HG02943 (cell line): ENCODE data around the gene CHURC1.

Experiments used
- ATAC-seq: cut with Tn5 transposase; IDR thresholded peaks from one replicate; pipeline ENCODE4 v1.9.1; 2021; ENCODE audit warnings: mild to moderate bottlenecking, low read depth, moderate library complexity; ENCODE audit not compliant: unreplicated experiment

Gene CHURC1

DNA sequence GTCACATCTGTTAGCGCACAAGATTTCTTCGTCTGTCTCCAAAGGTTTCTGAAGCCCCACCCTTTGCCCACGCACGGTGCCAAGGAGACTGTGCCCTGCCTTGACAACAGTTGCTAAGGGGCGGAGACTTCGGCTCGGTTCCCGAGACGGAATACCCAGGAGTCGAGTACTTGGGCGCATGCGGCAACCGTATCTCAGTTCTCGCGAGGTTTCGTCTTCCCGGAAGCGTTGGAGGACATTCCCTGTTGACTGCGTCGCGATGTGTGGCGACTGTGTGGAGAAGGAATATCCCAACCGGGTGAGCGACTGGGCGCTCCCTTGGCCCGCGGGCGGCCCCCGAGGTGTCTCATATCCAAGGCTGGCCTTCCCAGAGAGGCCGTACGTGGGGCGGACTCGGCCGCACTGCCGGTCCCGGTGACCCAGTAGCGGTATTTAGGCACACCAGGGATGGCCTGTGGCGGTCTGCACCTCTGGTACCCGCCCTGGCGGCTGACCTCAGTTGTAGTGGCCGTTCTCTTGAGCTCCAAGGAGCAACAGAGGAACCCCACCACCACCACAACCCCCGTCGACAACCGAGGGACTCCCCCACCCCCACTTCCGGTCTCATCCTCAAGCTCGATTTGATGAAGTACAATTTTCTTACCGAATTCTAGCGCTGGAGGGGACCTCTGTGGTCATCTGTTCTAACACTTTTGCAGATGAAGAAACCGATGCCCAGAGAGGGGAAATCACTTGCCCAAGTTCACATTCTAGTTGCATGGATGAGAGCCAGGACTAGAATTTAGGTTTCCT, at the start of gene CHURC1:
TSS of gene CHURC1 (plus strand) at position 219 of the 792 bp plus-strand sequence. CDS start at position 260, 41 bp downstream.
- ATAC-seq = peak; percentile 97

DNA sequence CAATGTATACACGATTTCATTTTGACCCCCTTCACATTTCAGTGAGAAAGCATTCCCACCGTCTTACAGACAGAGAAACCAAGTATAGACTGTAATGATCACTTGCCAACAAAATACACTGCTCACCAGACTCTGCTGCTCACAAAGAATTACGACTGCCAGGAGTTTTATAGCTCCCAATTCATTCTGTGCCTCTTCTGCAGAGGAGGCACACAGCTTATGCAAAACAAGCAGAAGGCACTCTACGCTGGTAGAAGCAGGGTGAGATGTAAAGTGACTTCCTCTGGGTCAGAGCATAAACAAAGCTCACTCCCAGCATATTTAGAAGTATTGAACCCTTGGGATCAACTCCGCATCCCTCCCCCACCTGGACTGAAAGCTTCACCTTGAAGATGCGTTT, 49.1 kb upstream of the CHURC1 start:
- no peak for ATAC-seq

DNA sequence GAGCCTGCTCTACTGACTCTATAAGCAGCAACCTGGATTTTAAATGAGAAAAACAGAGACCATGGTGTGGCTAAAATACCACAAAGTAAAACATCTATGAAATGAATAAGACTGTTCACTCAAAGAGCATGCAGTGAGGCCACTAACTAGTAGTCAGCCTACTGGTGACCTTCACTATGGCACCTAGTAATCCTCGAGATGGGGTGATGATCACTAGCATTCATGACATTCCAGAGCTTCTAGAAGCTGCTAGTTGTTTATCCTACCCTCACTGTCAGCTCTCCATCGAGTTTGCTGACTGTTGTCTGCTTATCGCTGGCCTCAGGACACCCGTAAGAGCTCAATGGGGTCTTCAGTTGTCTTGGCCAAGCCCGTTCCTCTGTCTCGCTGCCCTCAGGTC, 48.3 kb upstream of the CHURC1 start:
- ATAC-seq = no peak

DNA sequence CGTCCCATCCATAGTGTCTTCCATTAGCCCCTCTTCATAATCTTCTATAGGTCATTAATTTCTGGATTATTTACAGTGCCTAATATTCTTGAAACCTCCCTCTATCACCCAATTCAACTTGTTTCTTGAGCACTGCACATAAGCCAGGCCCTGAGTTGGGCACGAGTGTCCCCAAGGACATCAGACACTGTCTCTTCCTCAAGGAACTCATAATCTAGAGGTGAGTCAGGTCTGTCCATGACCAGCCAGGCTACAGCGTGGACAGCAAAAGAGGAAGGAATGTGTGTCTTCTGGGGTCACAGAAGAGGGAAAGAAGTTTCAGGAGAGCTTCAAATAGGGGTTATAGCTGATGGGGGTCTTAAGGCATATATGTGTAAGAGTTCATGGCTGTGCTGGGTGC, 47.1 kb upstream of the CHURC1 start:
- no peak for ATAC-seq

DNA sequence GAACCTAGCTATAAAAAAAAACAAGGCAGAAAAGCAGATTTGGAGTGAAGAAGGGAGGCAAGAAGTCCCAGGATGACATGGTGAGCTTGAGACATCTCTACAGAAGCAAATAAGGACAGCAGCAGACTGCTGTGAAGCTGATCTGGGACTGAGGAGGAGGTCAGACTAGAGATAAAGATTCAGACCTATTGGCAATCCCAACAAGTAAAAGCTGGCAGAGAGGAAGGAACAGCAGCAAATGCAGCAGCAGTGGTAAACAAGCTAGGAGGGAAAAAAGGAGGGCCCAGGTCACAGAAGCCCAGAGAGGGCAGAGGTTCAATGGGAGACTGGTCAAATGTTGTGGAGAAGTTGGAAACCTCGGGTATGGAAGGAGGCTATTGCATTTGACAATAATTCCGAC, 45.9 kb upstream of the CHURC1 start:
- ATAC-seq = no peak

DNA sequence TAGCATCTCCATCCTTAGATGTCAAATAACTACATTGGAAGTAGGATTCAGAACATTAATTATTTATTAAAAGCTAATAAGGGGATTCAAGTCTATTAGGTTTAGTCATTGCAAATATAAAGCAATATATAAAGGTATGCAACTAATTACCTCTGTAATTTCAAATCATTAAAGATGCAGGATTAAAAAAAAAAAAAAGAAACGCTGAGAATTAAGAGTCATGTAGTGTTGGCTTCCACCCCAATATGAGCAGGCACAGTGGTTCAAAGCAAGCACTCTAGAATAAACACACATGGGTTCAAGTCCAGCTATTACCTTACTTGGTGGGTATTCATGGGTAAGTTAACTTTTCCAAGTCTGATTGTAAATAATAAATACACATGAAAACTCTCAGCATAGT, 45.4 kb upstream of the CHURC1 start:
- no peak for ATAC-seq

DNA sequence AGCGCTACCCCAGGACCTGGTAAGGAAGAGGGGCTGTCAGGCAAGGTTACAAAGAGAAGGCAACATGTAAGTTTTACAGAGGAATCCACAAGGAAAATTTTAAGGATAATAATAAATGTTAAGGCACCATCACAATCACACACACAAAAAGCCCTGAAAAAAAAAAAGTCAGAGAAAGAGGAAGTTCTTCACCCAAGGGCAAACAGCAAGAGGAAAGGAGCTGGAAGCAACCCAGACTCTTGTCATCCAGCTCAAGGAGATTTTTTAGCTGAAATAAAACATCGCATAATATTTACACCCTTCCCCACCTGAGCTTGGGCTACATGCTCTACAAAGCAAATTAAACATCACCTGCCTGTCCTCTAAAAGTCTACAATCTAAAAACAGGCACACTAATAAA, 44.1 kb upstream of the CHURC1 start:
- no peak for ATAC-seq

DNA sequence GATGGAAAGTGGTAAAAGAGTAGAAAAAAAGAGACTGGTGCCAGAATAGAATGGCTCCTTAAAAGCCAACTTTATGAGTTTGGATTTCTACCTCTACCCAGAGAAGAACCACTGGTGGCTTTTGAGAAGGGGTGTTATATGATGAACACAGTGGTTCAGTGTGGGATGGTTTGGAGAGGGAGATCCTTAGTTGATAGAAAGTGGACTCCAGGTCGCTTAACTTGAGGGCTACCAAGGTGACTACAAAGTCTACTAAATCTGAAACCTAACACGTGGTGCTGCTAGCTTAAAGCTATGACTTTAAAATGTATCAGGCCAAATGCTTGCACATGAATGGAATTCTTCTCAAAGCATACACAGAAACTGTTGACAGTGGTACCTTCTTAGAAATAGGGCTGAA, 42.9 kb upstream of the CHURC1 start:
- ATAC-seq = no peak

DNA sequence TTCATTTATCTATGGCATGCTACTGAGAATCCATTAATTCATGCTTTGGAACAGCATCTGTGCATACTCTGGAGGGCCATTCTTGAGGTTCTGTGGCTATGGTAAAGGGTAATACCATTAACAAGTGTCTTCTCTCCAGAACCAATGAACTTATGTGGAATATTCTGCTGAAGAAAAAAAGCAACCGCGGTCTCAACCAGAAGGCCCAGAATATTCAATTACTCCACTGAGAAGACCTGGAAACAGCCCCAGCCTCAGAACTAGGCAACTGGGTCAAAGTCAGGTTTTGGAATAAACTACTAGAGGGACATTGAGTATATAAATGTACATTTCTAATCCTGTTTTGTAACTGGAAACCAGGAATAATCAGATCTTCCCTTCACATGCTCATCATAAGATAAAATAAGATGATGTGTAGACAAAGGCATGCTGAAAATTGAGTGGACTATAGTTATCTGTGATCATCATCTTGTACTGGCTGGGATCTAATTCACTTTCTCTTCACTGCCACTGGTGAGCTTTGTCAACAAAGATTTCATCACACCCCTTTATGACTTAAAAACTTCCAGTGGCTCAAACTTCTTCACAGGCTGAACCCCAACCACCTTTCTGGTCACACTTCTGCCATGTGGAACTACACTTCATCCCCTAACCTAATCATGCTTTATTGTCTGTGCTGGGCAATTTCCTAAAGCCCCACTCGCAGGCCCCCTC, 40.6 kb upstream of the CHURC1 start:
- ATAC-seq = no peak

DNA sequence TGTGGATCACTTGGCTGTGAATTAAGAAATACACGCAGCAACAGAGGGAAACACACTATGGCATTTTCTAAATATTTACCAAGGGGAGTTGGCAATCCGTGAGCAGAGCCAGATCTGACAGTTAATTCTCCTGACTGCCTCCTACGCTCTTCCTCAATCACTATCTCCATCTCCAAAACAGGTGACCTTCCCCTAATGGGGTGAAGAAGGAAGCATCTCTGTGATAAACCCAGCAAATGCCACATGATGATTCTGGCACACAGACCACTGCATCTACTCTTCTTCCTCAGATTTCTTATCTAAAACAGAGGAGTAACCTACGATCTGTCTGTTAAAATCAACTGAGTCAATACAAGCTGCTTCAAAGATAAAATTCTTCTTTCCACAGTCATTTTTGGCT, 38.9 kb upstream of the CHURC1 start:
- no peak for ATAC-seq

DNA sequence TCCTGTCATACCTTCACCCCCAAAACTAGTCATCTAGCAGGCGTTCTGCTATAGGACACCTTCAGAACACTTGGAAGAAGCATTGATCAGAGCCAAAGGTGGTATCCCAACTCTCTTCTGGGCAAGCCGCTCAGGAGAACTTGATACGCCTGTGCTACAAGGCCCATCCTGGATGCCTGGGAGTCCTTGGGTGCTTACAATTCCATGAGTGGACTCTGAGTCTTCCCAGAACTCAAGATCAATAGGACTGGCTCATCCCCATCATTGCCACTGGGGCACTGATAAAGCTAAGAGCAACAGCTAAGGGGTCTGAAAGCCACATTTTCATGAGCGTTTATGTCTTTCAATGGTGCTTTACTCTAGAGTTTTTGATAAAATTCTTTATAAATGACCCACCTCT, 36.4 kb upstream of the CHURC1 start:
- ATAC-seq = no peak

DNA sequence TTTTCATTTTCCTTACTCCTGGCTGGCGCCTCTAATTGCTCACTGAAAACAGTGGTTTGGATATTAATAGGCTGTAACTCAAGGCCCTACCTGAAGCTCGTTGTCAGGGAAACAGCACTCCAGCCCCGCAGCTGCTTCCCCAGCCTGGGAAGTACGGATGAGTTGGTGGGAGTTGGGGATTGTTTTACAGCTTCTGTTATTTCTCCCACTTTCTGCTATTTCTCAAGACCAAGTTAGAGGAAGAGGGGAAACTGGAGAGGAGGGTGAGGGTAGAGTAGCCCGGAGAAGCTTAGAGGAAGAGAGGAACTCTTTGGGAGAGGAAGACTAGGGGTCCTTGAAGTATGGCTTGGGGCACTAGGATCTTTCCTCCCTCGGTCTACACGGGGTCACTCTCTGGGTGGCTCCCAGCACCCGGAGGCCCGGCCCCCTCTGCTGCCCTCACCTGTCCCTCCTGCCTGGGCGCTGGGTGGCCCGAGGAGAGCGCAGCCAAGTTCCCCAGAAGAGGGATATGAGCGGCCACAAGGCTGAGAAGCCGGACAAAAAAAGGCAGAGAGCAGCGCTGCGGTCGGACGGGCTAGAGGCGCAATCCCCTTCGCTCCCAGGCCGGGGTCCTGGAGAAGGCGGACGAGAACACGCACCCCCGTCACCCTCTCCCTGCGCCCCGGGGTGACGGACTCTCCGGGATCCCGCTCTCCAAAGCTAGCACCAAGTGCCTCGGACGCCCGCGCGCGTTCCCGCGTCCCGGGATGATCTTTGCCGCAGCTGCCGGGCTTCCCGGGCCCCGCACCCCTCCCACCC, 35.2 kb upstream of the CHURC1 start:
- ATAC-seq = no peak

DNA sequence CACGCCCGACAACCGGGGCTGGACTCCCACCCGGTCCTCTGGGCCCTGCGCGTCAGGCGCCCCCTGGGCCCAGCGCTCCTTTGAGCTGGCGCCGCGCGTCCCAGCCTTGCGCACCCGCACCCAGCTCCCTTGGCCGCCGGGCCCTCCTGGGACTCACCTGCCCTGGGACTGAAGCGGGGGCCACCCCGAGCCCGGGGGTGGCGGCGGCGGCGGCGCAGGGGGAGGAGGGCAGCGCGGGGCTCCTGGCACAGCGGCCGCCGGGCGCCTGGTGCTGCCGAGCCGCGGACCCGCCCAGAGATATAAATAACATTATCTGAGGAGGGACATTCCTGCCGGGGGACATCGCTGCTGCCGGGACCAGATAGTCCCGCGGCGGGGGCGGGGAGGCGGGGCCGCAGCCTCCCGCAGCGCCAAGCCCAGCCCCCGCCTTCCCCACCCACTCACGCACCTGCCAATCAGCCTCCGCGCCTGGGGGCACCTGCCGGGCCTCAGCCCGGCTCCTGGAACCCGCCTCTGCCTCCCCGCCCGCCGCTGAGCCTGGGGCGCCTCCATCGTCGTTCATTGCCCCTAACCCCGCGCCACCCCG, 34.5 kb upstream of the CHURC1 start, which contains the start of gene SPTB:
TSS of gene SPTB (minus strand) at position 273 of the 586 bp plus-strand sequence. CDS start 56,813 bp downstream, outside the sequence.
- no peak for ATAC-seq

DNA sequence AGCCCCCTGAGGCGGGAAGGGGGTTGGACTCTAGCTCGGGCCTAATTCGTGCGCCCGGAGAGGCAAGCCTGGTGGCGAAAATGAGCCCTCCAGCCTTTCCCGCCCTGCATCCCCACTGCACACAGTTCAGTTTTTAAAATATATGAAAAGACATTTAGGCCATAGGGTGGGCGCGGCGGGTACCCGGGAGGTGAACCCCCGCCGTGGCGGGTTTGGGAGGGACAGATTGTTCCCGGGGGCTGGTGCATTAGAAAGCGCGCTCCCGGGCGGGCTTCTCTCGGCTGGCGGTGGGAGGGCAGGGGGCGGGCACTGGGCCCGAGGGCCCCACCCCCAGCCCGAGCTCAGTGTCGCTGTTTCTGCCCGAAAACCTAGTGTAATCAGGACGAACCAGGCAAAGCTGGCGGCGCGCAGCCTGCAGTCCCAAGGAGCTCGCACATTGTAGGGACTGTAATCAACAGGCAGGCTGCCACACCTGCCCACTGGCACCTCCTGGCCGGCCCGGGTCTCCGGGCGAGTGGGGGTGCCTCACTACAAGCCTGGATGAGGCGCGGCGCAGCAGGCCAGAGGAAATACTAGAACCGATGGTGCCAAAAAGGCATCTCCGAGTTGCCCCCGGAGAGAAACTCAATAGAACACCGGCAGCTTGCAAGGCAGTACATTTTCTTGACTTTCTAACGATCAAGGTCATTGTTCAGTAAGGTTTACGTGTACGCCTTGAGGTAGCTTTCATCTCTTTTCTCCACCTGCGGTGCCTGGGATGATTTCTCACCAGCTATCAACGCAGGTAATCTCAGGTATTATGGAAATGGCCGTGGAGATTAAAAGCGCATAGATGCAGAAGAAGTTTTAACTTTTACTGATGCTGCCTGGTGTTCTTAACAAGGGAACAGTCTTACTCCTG, 33.8 kb upstream of the CHURC1 start:
- ATAC-seq = no peak

DNA sequence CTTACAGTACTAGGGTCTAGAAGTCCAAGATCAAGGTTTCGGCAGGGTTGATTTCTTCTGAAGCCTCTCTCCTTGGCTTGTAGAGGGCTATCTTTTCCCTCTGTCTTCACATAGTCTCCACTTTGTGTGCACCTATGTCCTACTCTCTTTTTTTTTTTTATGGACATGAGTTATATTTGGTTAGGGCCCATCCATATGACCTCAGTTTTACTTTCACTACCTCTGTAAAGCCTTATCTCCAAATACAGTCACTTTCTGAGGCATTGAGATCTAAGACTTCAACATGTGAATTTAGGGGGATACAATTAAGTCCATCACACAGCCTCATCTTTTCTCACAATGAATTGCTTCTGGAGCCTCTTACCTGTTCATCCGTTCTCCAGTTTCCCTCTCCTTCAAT, 28.7 kb upstream of the CHURC1 start:
- ATAC-seq = no peak

DNA sequence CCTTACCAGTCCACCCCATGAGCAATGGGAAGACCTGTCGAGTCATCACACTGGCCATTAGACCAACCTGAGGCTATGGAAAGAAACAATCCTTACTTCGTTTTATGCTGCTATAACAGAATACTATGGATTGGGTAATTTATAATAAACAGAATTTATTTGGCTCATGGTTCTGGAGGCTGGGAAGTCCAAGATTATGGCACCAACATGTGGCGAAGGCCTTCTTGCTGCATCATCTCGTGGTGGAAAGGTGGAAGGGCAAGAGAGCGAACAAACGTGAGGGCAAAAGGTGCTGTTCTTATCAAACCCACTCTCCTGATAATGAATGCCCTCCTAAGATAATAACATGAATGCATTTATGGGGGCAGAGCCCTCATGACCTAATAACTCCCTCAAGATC, 24.9 kb upstream of the CHURC1 start:
- ATAC-seq = no peak

DNA sequence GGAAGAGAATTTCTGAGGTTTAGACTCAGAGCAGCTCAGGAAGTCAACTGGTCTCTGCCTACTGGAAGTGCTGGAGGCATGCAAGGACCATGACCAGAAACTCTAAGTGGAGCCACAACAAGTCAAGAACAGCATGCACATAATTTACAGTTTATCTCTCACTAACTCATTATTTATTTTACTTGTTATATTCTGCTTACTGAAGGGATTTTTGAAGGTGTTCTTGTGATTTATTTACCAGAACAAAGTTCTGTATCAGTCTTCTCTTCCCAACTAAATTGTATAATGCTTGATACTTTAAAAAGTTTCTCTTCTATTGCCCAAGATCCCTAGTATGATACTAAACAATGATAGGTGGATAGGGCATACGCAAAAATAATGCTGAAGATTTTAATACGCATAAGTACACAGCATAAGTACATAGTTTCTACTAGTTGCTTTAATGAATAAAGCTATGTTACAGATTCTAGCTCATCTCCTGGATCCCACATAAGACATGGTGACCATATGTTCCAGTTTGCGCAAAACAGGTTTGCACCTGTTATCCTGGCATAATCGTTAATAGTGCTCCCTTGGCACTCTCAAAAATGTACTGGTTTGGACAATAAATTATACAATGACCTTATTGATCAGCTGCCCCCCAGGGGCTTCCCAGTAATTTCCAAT, 22.9 kb upstream of the CHURC1 start:
- no peak for ATAC-seq

DNA sequence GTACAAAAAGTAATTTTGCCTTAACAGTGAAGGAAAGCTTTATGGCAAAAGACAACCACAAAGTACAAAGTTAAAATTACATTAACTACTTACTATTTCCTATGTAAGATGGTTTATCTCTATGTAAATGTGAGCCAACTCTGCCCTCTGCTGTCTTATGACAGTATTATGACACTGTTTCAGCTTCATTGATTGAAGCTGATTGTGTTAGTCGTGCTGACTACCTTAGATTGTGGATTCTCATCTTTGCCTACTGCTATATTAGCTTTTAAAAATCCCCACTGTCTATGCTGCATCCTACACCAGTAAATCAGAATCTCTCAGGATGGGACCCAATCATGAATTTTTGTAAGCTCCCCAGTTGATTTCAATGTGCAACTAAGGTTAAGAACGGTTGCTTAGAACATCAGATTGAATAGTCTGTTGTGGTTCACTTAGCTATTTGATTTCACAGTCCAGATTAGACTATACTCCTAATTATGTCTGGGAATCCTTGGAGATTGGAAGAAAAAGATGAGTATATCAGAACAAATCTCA, 22.3 kb upstream of the CHURC1 start:
- no peak for ATAC-seq

DNA sequence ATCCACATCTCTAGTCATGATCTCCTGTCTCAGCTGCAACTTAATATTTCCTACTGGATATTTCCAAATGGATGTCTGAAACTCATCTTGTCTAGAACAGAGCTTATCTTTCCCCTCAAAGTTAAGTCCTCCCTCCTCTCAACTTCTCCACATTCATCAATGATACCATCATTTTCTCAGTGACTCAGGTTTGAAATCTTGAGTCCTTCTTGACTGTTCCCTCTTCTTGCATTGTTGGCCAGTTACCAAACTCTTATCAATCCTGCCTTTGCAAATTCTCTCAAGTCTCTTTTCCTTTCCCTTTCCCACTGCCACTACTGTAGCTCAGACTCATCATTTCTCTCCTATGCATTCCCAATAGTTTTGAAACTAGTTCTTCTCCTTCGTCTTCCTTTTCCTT, 14.3 kb upstream of the CHURC1 start:
- no peak for ATAC-seq
